Kidney (tissue), 14 donors: Measurements from ENCODE around the gene INPP5D. TPM values are rescaled to one million over a fixed set of nuclear protein-coding genes. Genes with fewer than 3 reads are reported as not detected.

Experiments
- DNase-seq, 5 donors: peaks; one replicate each; pipeline ENCODE4 v3.0.0-alpha.2; 2013 to 2020
- FAIRE-seq: peaks from 2 replicates; lab custom pipeline; 2012; peaks lifted over from hg19 to GRCh38; lab: Jason Lieb, UNC
- H3K27ac ChIP-seq, 2 donors: one replicate each; pipeline ENCODE4 v1.7.0; 2013; ENCODE audit warnings: low read depth in 2 of 2, low read length in 2 of 2, inconsistent platforms in 1 of 2
- H3K27me3 ChIP-seq: one replicate; pipeline ENCODE4 v1.7.1; 2013; ENCODE audit warnings: low read length, inconsistent platforms; ENCODE audit not compliant: control insufficient read depth, insufficient read depth
- H3K36me3 ChIP-seq, 3 donors: one replicate each; pipeline versions ENCODE4 v1.7.0 to v1.7.1; 2013; ENCODE audit warnings: low read length in 3 of 3, control low read depth in 1 of 3, inconsistent platforms in 1 of 3; ENCODE audit not compliant: insufficient read depth in 3 of 3, control insufficient read depth in 2 of 3
- H3K4me1 ChIP-seq, 3 donors: one replicate each; pipeline versions ENCODE4 v1.7.0 to v1.7.1; 2013; ENCODE audit warnings: low read length in 3 of 3, inconsistent platforms in 1 of 3, low read depth in 1 of 3; ENCODE audit not compliant: control insufficient read depth in 2 of 3, insufficient read depth in 2 of 3
- H3K4me3 ChIP-seq, 3 donors: one replicate each; pipeline versions ENCODE4 v1.7.0 to v1.8.1; 2013; ENCODE audit warnings: low read length in 3 of 3, control low read depth in 1 of 3, inconsistent platforms in 1 of 3
- H3K9ac ChIP-seq, 3 donors: one replicate each; pipeline versions ENCODE4 v1.7.0 to v1.7.1; 2013; ENCODE audit warnings: low read length in 3 of 3, control low read depth in 1 of 3, inconsistent platforms in 1 of 3
- H3K9me3 ChIP-seq, 3 donors: one replicate each; pipeline versions ENCODE4 v1.7.0 to v1.7.1; 2013; ENCODE audit warnings: low read length in 3 of 3, control low read depth in 1 of 3, inconsistent platforms in 1 of 3; ENCODE audit not compliant: control insufficient read depth in 2 of 3, insufficient read depth in 1 of 3
- CTCF ChIP-seq: IDR thresholded peaks from 3 replicates; pipeline ENCODE4 v1.5.1; 2012; ENCODE audit warnings: mild to moderate bottlenecking, moderate library complexity, borderline replicate concordance; ENCODE audit not compliant: insufficient read depth; ENCODE audit errors: extremely low read depth
- intact Hi-C: fragments of 100-400 bp; cut with DNase I; formaldehyde crosslinking; loops from one replicate; pipeline ENCODE4 v1.11.1; 2022
- polyA plus RNA-seq: library from polyadenylated mRNA; stranded (reverse); fragments of 350-450 nt; fragmentation: Illumina TruSeq; extraction: RNeasy Lipid Tissue Mini Kit (QIAGEN cat#74804); gene quantifications from one replicate; pipeline ENCODE4 v1.2.3, GENCODE V29; 2014; ENCODE audit warnings: low read depth, low replicate concordance; ENCODE audit not compliant: insufficient read depth
- total RNA-seq: library from RNA; stranded (reverse); fragmentation: NEBNext Ultra II Directional; extraction: Animal tissue kit (Norgen Biotek cat#: 25700); gene quantifications from one replicate; pipeline ENCODE4 v1.2.1, GENCODE V29; 2021
- donor health status: control.
- donor health status: control.
- donor health status: control.
- donor health status: control.
- donor health status: control.
- donor health status: DM: yes; HTN: yes; CAD: no.
- donor health status: Normal renal cell carcinoma (clear cell type).

Gene INPP5D
- total and polyA plus RNA-seq, 2 donors from 2014 or later, result 2.6 to 29.6 TPM

GRCh38 chr2:233037078-233037477 lies 23.1 kb upstream of the INPP5D start:
- Histone ChIP-seq H3K27ac (no peak overlapping the region), H3K9ac (no peak overlapping the region), H3K9me3 (peaks cover 0 to 7% (median 0%) of the 10 kb centered on the region in 3 donors), H3K4me1 (no peaks in the 10 kb centered on the region), H3K27me3 (no peaks in the 10 kb centered on the region), H3K36me3 (no peaks in the 10 kb centered on the region), H3K4me3 (no peak overlapping the region)
- no peak for TF ChIP-seq CTCF
- DNase-seq (no peak), FAIRE-seq (no peak)
- intact Hi-C loops, result no loop called here

DNA sequence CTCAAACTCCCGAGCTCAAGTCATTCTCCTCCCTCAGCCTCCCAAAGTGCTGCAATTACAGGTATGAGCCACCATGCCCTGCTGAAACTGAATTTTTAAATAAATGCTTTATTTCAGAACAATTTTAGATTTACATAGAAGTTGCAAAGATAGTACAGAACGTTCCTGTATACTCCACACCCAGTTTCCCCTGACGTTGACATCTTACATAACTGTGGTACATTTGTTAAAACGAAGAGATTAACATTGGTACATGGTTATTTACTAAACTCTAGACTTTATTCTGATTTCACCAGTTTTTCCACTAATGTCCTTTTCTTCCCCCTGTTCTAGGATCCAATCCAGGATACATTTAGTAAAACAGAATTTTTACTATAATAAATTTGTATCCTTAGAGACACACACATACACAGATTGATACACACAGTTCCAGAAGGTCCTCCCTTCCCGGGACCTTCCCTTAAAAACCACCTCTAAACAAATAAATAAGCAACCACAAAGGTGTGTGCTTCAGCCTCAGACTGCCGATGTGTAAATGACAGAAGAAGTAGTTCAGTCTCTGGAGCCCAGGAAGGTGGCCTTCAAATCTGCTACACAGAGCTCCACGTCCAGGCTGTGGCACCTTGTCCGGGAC lies 20.8 kb upstream of the INPP5D start:
- Histone ChIP-seq H3K36me3 (no peaks in the 10 kb centered on the region), H3K27me3 (no peaks in the 10 kb centered on the region), H3K4me1 (no peaks in the 10 kb centered on the region), H3K9ac (no peak overlapping the region), H3K9me3 (peaks cover 0 to 7% (median 0%) of the 10 kb centered on the region in 3 donors), H3K4me3 (no peak overlapping the region), H3K27ac (no peak overlapping the region)
- FAIRE-seq (no peak), DNase-seq (no peak)
- intact Hi-C loops, result no loop called here
- no peak for TF ChIP-seq CTCF

DNA sequence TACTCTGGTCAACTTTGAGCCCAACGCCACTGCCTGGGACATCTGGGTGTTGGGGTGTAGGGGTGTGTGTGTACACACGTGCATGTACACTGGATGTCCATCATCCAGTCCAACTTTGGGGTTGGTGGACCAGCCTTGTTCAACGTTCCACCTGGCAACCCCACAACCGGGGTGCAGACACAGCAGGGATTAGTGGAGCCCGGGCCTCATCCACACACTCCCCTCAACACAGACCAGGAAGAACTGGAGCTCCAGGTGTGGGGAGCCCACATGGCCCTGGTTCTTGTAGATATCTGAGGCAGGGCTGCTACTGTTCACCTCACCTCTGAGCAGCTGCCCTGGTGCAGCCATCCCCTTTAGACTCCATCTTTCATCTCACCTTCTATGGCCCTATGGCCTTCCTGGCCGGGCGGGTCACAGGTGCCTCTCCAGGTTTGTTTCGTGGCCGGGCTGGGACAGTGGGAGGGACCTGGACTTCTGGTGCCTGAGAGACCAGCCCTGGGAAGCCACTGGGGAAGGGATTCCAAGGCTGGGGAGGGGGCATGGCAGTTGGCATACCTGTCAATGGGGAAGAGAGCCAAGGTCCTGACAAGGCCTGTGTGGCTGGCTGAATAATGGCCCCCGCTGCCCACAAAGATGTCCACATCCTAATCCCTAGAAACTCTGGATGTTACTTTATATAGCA lies 20.2 kb upstream of the INPP5D start:
- Histone ChIP-seq H3K9me3 (peaks cover 0 to 7% (median 0%) of the 10 kb centered on the region in 3 donors), H3K27me3 (no peaks in the 10 kb centered on the region), H3K9ac (no peak overlapping the region), H3K36me3 (no peaks in the 10 kb centered on the region), H3K4me1 (no peaks in the 10 kb centered on the region), H3K4me3 (no peak overlapping the region), H3K27ac (no peak overlapping the region)
- no peak for TF ChIP-seq CTCF
- no peak for DNase-seq
- intact Hi-C loops, result no loop called here
- no peak for FAIRE-seq
